ENCODE results near the gene ELF2.

DNA sequence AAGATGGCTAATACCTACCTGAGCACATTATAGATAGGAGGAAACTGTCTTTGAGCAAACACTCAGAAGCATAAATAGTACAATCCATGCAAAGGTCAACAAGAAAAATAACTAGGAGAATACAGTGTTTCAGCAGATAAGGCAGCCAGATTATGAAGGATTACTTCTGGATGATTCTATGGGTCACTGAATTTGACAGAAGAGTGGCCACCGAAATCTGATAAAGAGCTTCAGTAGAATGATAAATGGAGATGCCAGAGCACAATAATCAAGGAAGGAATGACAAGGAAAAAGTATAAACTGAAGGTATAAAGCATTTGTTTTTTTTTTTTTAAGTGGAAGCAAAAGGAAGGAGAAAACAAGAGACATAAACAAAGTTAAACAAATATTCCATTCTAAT is 58.7 kb downstream of the ELF2 start:
- TF ChIP-seq, protein P1, sequence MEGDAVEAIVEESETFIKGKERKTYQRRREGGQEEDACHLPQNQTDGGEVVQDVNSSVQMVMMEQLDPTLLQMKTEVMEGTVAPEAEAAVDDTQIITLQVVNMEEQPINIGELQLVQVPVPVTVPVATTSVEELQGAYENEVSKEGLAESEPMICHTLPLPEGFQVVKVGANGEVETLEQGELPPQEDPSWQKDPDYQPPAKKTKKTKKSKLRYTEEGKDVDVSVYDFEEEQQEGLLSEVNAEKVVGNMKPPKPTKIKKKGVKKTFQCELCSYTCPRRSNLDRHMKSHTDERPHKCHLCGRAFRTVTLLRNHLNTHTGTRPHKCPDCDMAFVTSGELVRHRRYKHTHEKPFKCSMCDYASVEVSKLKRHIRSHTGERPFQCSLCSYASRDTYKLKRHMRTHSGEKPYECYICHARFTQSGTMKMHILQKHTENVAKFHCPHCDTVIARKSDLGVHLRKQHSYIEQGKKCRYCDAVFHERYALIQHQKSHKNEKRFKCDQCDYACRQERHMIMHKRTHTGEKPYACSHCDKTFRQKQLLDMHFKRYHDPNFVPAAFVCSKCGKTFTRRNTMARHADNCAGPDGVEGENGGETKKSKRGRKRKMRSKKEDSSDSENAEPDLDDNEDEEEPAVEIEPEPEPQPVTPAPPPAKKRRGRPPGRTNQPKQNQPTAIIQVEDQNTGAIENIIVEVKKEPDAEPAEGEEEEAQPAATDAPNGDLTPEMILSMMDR (IDR thresholded peaks at IDR 0.05; ENCODE audit: low read depth, low read length, poor library complexity, severe bottlenecking), result no peak
- no peak for TF ChIP-seq EZH2phosphoT487 (IDR thresholded peaks at IDR 0.05; ENCODE audit: borderline replicate concordance, low read length)
